HepG2 (cell line): Measurements from ENCODE around the gene GRIK4. TPM values are rescaled to one million over a fixed set of nuclear protein-coding genes. Genes with fewer than 3 reads are reported as not detected.

ENCODE experiments used
- ATF1 ChIP-seq: IDR thresholded peaks from 2 replicates; pipeline ENCODE4 v1.6.1; 2016; ENCODE audit warnings: mild to moderate bottlenecking, control low read depth
- BRCA1 ChIP-seq: sonication (generic); formaldehyde crosslinking; IDR thresholded peaks from 2 replicates; pipeline ENCODE4 v1.4.0; 2020; ENCODE audit warnings: missing genetic modification reagents
- IKZF1 ChIP-seq: fragments of 450-650 bp; IDR thresholded peaks from 2 replicates; pipeline ENCODE4 v1.7.1; 2016
- MYPOP ChIP-seq: sonication (generic); formaldehyde crosslinking; IDR thresholded peaks from 2 replicates; pipeline ENCODE4 v1.8.1; 2023; ENCODE audit warnings: mild to moderate bottlenecking, moderate library complexity, missing genetic modification reagents
- NFYB ChIP-seq: sonication (generic); formaldehyde crosslinking; IDR thresholded peaks from 2 replicates; pipeline ENCODE4 v1.4.0; 2020; ENCODE audit warnings: missing genetic modification reagents
- PRPF4 ChIP-seq: fragments of 200-400 bp; formaldehyde crosslinking; IDR thresholded peaks from 2 replicates; pipeline ENCODE4 v1.6.1; 2016; ENCODE audit warnings: low read length, low read depth; ENCODE audit not compliant: poor library complexity, severe bottlenecking
- RFX1 ChIP-seq: fragments of 450-650 bp; IDR thresholded peaks from 2 replicates; pipeline ENCODE4 v1.6.1; 2017
- ZFX ChIP-seq: sonication (generic); formaldehyde crosslinking; IDR thresholded peaks from 2 replicates; pipeline ENCODE4 v1.4.0; 2020; ENCODE audit warnings: mild to moderate bottlenecking, low read depth, missing genetic modification reagents, moderate library complexity
- ZNF20 ChIP-seq: sonication (generic); formaldehyde crosslinking; IDR thresholded peaks from 2 replicates; pipeline ENCODE4 v1.4.0; 2020; ENCODE audit warnings: mild to moderate bottlenecking, moderate library complexity, missing genetic modification reagents
- ZNF280B ChIP-seq: sonication (generic); formaldehyde crosslinking; IDR thresholded peaks from 2 replicates; pipeline ENCODE4 v1.5.0; 2020; ENCODE audit warnings: missing genetic modification reagents, mild to moderate bottlenecking, borderline replicate concordance
- ZNF446 ChIP-seq: sonication (generic); formaldehyde crosslinking; IDR thresholded peaks from 2 replicates; pipeline ENCODE4 v1.5.0; 2020; ENCODE audit warnings: mild to moderate bottlenecking, missing genetic modification reagents
- ZNF567 ChIP-seq: sonication (generic); formaldehyde crosslinking; IDR thresholded peaks from 2 replicates; pipeline ENCODE4 v1.8.1; 2023; ENCODE audit warnings: mild to moderate bottlenecking, missing genetic modification reagents, borderline replicate concordance
- ZNF710 ChIP-seq: sonication (generic); formaldehyde crosslinking; IDR thresholded peaks from 2 replicates; pipeline ENCODE4 v1.5.0; 2020; ENCODE audit warnings: mild to moderate bottlenecking, missing genetic modification reagents, borderline replicate concordance
- ZNF766 ChIP-seq: sonication (generic); formaldehyde crosslinking; IDR thresholded peaks from 2 replicates; pipeline ENCODE4 v1.5.0; 2020; ENCODE audit warnings: missing genetic modification reagents, borderline replicate concordance
- polyA plus RNA-seq, 8 experiments: library from polyadenylated mRNA; depleted of rRNA in 3 of 8; stranded (reverse) in 7 of 8; unstranded in 1 of 8; fragments of >200 nt; fragmentation: Illumina TruSeq in 4 of 8; extraction: Trizol in 4 of 8; gene quantifications; 2 replicates each; pipeline versions ENCODE4 v1.2.1 to v1.2.3, GENCODE V29; 2011 to 2016; ENCODE audit warnings: low read depth in 4 of 8, missing spikeins in 1 of 8, mixed read lengths in 1 of 8; ENCODE audit not compliant: insufficient read depth in 1 of 8
- total RNA-seq, 5 experiments: library from RNA; depleted of rRNA; stranded (reverse); fragments of >200 nt; fragmentation: Illumina TruSeq; extraction: Trizol; gene quantifications; 2 replicates each; pipeline ENCODE4 v1.2.3, GENCODE V29; 2016; ENCODE audit warnings: low read depth in 1 of 5

Gene GRIK4
- total and polyA plus RNA-seq, 2 of the 13 experiments (the other 11 are each of a cell fraction or from before 2014, with no cell fraction given), result 0.04 to 0.07 TPM

- TF ChIP-seq ZNF710 (CRISPR knock-in tag) (no peak), ZNF446 (CRISPR knock-in tag) (no peak), ZNF567 (no peak), ZFX (no peak), ZNF766 (CRISPR knock-in tag) (no peak), IKZF1 (no peak), NFYB (no peak), ATF1 (no peak), PRPF4 (no peak), BRCA1 (no peak), ZNF20 (CRISPR knock-in tag) (no peak), RFX1 (no peak), ZNF280B (CRISPR knock-in tag) (no peak), MYPOP (CRISPR knock-in tag) (no peak)
- TF ChIP-seq, all 625 proteins: peak for 0
Observed at GRCh38 chr11:120950880-120951279, 439.3 kb downstream of the GRIK4 start (continued).
